CD8-positive, alpha-beta memory T cell (primary cell): Measurements from ENCODE around the gene SEC22A. TPM values are rescaled to one million over a fixed set of nuclear protein-coding genes. Genes with fewer than 3 reads are reported as not detected.

Source experiments
- CTCF ChIA-PET: fragments of 350-600 bp; sonication (Branson Sonifier 250); formaldehyde crosslinking; loops from one replicate; lab custom pipeline; 2021; ENCODE audit warnings: antibody characterized with exemption; lab: Charles Lee
- POLR2A ChIA-PET: fragments of 350-600 bp; sonication (Branson Sonifier 250); formaldehyde crosslinking; loops from one replicate; lab custom pipeline; 2021; ENCODE audit warnings: antibody characterized with exemption; lab: Charles Lee
- DNase-seq, 5 donors: peaks; one replicate each; pipeline versions ENCODE4 v3.0.0 to v3.0.0-alpha.2; 2020 to 2022; ENCODE audit warnings: mixed read lengths in 1 of 5
- H3K27ac ChIP-seq: one replicate; pipeline ENCODE4 v1.7.0; 2013; ENCODE audit warnings: low read depth, mild to moderate bottlenecking, low read length, moderate library complexity
- H3K27me3 ChIP-seq: 2 replicates; pipeline ENCODE4 v1.7.0; 2013; ENCODE audit warnings: low read length, mild to moderate bottlenecking; ENCODE audit not compliant: insufficient read depth, poor library complexity, severe bottlenecking
- H3K36me3 ChIP-seq: 2 replicates; pipeline ENCODE4 v1.7.0; 2013; ENCODE audit warnings: mild to moderate bottlenecking, low read length, moderate library complexity; ENCODE audit not compliant: insufficient read depth
- H3K4me1 ChIP-seq: 2 replicates; pipeline ENCODE4 v1.7.0; 2013; ENCODE audit warnings: mild to moderate bottlenecking, low read length, moderate library complexity; ENCODE audit not compliant: insufficient read depth
- H3K4me3 ChIP-seq: 2 replicates; pipeline ENCODE4 v1.7.0; 2013; ENCODE audit warnings: mild to moderate bottlenecking, low read length
- H3K9me3 ChIP-seq: 2 replicates; pipeline ENCODE4 v1.7.0; 2013; ENCODE audit warnings: mild to moderate bottlenecking, low read length
- H3K27ac Mint-ChIP-seq, 8 donors: one replicate each; pipeline ENCODE4 v1.8.0; 2020 to 2021; ENCODE audit warnings: mixed read lengths in 8 of 8, mild to moderate bottlenecking in 6 of 8, inconsistent platforms in 3 of 8, moderate library complexity in 3 of 8
- H3K27me3 Mint-ChIP-seq, 2 donors: one replicate each; pipeline ENCODE4 v1.8.0; 2020 to 2021; ENCODE audit warnings: mixed read lengths in 2 of 2, mild to moderate bottlenecking in 1 of 2, moderate library complexity in 1 of 2
- H3K36me3 Mint-ChIP-seq, 3 donors: one replicate each; pipeline ENCODE4 v1.8.0; 2020 to 2021; ENCODE audit warnings: mixed read lengths in 3 of 3, inconsistent platforms in 1 of 3, mild to moderate bottlenecking in 1 of 3
- H3K4me1 Mint-ChIP-seq, 3 donors: one replicate each; pipeline ENCODE4 v1.8.0; 2020 to 2021; ENCODE audit warnings: mixed read lengths in 3 of 3, inconsistent platforms in 1 of 3, mild to moderate bottlenecking in 1 of 3
- H3K4me3 Mint-ChIP-seq, 7 donors: one replicate each; pipeline ENCODE4 v1.8.0; 2020 to 2021; ENCODE audit warnings: mixed read lengths in 7 of 7, mild to moderate bottlenecking in 6 of 7, moderate library complexity in 4 of 7, inconsistent platforms in 2 of 7
- H3K9me3 Mint-ChIP-seq, 5 donors: one replicate each; pipeline ENCODE4 v1.8.0; 2020 to 2022; ENCODE audit warnings: mixed read lengths in 5 of 5, mild to moderate bottlenecking in 3 of 5, moderate library complexity in 2 of 5, inconsistent platforms in 1 of 5
- polyA plus RNA-seq: library from polyadenylated mRNA; unstranded; fragments of 300-500 nt; fragmentation: Illumina TruSeq; gene quantifications from one replicate; pipeline ENCODE4 v1.2.3, GENCODE V29; 2021
- total RNA-seq, 2 experiments: library from RNA; stranded (reverse); gene quantifications; one replicate each; pipeline ENCODE4 v1.2.3, GENCODE V29; 2021

SEC22A gene
- total and polyA plus RNA-seq, 3 experiments from 2014 or later: 12.7 to 21.6 (median 19.3) TPM

DNA sequence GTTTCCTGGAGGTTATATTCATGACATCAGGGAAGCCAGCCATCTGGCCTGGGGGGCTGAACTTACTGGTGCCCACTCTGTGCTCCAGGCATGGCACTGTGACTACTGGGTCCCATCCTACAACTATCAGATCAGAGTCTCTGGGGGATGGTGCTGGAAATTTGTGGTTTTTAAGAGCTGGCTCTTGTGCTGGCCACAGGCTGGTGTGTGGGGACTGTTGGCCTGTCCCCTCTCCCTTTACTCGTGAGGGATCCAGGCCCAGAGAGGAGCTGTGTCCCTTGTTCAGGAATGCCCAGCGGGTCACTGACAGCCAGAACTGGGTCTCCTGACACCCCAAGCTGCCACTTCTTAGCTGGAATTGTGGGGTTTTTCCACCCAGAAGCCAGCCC is 44.5 kb upstream of the SEC22A start:
- no peak overlapping the region for H3K4me3 Mint-ChIP-seq
- peaks cover 0 to 1% of the 10 kb centered on the region in 2 donors for H3K27me3 Mint-ChIP-seq
- peak overlapping the region in 1 of 8 donors; percentile 36 for H3K27ac Mint-ChIP-seq
- DNase-seq: no peak
- H3K9me3 Mint-ChIP-seq: peaks cover 0 to 3% (median 0%) of the 10 kb centered on the region in 5 donors
- Histone ChIP-seq H3K9me3 (no peaks in the 10 kb centered on the region), H3K36me3 (no peaks in the 10 kb centered on the region), H3K27ac (no peak overlapping the region), H3K27me3 (no peaks in the 10 kb centered on the region), H3K4me3 (no peak overlapping the region), H3K4me1 (no peaks in the 10 kb centered on the region)
- CTCF ChIA-PET: no interaction called here
- H3K4me1 Mint-ChIP-seq: peaks cover 0 to 2% (median 0%) of the 10 kb centered on the region in 3 donors
- POLR2A ChIA-PET: no interaction called here
- H3K36me3 Mint-ChIP-seq: peaks cover 8 to 27% (median 13%) of the 10 kb centered on the region in 3 donors

DNA sequence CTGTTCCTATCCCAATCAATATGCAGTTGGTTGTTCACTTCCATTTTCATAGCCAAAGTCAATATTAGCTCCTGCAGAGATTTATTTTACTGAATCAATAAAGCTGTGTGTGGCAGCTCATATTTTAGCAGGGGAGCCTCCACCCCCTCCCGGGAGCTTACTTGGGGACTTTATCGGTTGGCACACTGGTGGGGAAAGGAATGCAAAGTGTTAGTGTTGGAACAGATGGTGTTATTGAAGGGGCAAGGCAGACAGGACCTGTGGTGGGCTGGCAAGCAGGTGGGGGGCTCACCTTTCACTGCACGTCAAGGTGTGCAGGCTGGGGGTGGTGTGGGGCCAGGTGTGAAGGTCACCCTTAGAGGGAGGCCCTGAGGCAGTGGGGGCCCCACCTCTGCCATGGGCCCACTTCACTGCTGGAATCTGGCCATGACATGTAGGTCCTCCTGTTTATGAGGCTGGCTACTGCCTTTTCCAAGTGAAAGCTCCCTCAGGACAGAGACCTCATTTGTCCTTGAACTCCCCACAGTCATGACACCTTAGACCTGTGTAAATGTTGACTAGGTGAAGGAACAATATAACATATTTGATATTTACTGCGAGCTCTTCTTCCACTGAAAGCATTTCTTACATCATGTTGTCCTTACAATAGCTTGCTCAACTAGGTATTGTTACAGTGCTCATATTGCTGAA is 44.0 kb upstream of the SEC22A start:
- no peaks in the 10 kb centered on the region for H3K27me3 Mint-ChIP-seq
- no peak for DNase-seq
- H3K4me3 ChIP-seq: no peak overlapping the region
- ChIA-PET POLR2A (no interaction called here), CTCF (no interaction called here)
- no peaks in the 10 kb centered on the region for H3K4me1 Mint-ChIP-seq
- no peaks in the 10 kb centered on the region for H3K4me1 ChIP-seq
- H3K27me3 ChIP-seq: no peaks in the 10 kb centered on the region
- H3K36me3 Mint-ChIP-seq: peaks cover 7 to 27% (median 13%) of the 10 kb centered on the region in 3 donors
- no peaks in the 10 kb centered on the region for H3K36me3 ChIP-seq
- H3K27ac ChIP-seq: no peak overlapping the region
- H3K27ac Mint-ChIP-seq: no peak overlapping the region
- H3K4me3 Mint-ChIP-seq: no peak overlapping the region
- peaks cover 0 to under 1% (median 0%) of the 10 kb centered on the region in 5 donors for H3K9me3 Mint-ChIP-seq
- H3K9me3 ChIP-seq: no peaks in the 10 kb centered on the region

DNA sequence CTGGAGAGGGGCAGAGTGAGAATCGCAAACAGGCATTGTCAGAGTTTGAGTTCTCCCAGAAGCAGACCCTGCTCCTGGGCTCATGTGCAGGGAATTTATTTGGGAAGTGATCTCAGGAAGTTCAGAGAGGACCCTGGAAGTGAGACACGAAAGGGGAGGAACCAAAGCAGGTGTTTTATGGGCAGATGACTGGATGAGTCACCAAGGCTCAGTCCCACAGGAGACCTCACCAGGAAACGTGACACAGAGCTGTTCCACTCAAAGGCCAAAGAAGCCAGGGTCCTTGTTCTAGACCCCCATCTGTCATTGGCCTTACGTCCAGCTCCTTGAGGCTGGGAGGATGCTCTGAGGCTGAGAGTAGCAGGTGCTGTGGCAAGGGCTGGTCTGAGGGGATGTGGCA is 43.4 kb upstream of the SEC22A start:
- Mint-ChIP-seq H3K27ac (no peak overlapping the region), H3K4me3 (no peak overlapping the region), H3K36me3 (peaks cover 11 to 29% (median 17%) of the 10 kb centered on the region in 3 donors), H3K27me3 (no peaks in the 10 kb centered on the region), H3K9me3 (no peaks in the 10 kb centered on the region), H3K4me1 (no peaks in the 10 kb centered on the region)
- ChIA-PET POLR2A (no interaction called here), CTCF (no interaction called here)
- H3K4me3 ChIP-seq: no peak overlapping the region
- H3K27ac ChIP-seq: no peak overlapping the region
- H3K27me3 ChIP-seq: no peaks in the 10 kb centered on the region
- no peaks in the 10 kb centered on the region for H3K9me3 ChIP-seq
- DNase-seq: no peak
- H3K36me3 ChIP-seq: no peaks in the 10 kb centered on the region
- no peaks in the 10 kb centered on the region for H3K4me1 ChIP-seq

DNA sequence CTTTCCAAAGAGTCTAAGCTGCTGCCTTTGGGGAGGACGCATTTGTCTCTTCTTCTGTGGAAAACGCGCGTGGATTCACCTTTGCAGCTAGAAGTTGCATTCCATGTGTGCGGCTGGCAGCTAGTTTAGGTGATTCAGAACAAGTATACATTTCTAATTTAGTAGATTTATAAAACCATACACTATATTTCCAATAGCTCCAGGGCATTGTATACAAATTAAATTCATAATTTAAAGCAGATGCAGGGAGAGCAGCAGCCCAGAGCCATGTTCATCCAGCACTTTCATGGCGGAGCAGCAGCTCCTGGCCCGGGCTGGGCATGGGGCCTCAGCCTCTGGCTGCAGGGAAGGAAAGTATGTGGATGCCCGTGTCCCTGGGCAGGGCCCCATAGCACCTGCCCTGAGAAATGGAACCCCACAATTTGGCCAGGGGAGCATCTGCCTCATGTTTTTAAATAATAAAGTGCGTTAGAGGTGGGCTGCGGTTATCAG is 42.8 kb upstream of the SEC22A start:
- H3K4me1 ChIP-seq: no peaks in the 10 kb centered on the region
- no peaks in the 10 kb centered on the region for H3K4me1 Mint-ChIP-seq
- H3K36me3 ChIP-seq: no peaks in the 10 kb centered on the region
- no peak overlapping the region for H3K27ac Mint-ChIP-seq
- H3K9me3 Mint-ChIP-seq: no peaks in the 10 kb centered on the region
- no peak for DNase-seq
- no peaks in the 10 kb centered on the region for H3K9me3 ChIP-seq
- no peaks in the 10 kb centered on the region for H3K27me3 Mint-ChIP-seq
- peaks cover 17 to 30% (median 18%) of the 10 kb centered on the region in 3 donors for H3K36me3 Mint-ChIP-seq
- ChIA-PET CTCF (no interaction called here), POLR2A (no interaction called here)
- no peak overlapping the region for H3K4me3 ChIP-seq
- no peak overlapping the region for H3K4me3 Mint-ChIP-seq
- no peaks in the 10 kb centered on the region for H3K27me3 ChIP-seq
- H3K27ac ChIP-seq: no peak overlapping the region

DNA sequence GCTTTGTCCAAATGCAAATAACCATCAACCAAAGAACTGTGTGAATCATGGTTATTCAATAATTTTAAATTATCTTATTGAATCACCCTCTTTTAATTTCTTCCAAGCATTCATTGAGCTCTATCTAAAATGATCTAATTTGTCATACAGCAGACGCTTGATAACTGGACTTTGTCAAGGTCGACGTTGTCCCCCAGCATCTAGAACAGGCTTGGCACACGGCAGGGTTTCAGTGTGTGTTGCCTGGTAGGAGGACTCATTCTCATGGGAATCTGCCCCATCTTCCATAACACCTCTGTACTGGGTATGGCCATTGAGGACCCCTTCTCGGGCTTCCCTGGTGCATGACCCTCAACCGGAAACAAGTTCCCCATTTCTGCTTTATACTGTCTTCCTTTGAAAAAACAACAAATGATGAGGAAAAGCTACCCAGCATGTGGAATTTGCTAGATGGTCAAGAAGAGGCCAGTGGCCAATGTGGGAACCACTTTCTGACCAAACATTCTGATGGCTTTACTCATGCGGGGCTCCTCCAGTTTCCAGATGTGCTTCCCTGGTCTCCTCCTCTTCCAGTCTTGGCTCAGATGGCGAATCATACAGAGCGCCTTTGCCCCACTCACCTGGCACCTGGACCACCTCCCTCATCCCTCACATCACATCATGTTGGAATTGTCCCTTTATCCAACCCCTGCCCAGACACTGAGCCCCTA is 41.7 kb upstream of the SEC22A start:
- H3K36me3 Mint-ChIP-seq: peaks cover 26 to 38% (median 27%) of the 10 kb centered on the region in 3 donors
- Histone ChIP-seq H3K27ac (no peak overlapping the region), H3K4me3 (no peak overlapping the region), H3K36me3 (no peaks in the 10 kb centered on the region), H3K4me1 (no peaks in the 10 kb centered on the region), H3K9me3 (no peaks in the 10 kb centered on the region), H3K27me3 (no peaks in the 10 kb centered on the region)
- no peaks in the 10 kb centered on the region for H3K4me1 Mint-ChIP-seq
- POLR2A ChIA-PET: no interaction called here
- CTCF ChIA-PET: no interaction called here
- no peak for DNase-seq
- no peak overlapping the region for H3K4me3 Mint-ChIP-seq
- H3K27ac Mint-ChIP-seq: peak overlapping the region in 1 of 8 donors; percentile 86
- peaks cover 0 to 3% (median 0%) of the 10 kb centered on the region in 5 donors for H3K9me3 Mint-ChIP-seq
- H3K27me3 Mint-ChIP-seq: no peaks in the 10 kb centered on the region

DNA sequence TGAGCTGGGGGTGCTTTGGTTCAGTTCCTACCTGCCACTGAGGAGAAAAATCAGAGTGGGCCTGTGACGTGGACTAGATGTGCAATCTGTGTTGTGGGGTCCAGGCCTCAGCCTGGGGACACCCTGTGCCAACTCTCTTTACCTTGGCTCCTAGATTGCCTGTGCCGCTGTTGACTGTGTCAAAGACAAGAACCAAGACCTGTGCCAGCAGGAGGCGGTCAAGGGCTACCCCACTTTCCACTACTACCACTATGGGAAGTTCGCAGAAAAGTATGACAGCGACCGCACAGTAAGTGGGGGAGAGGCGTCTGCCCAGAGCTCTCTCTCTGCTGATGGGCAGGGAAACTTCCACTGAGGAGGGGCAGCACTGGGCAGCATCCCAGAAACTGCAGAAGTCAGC is 40.6 kb upstream of the SEC22A start:
- H3K4me3 Mint-ChIP-seq: no peak overlapping the region
- ChIA-PET CTCF (no interaction called here), POLR2A (no interaction called here)
- H3K36me3 Mint-ChIP-seq: peaks cover 27 to 36% (median 29%) of the 10 kb centered on the region in 3 donors
- H3K36me3 ChIP-seq: no peaks in the 10 kb centered on the region
- no peaks in the 10 kb centered on the region for H3K4me1 Mint-ChIP-seq
- no peak overlapping the region for H3K27ac ChIP-seq
- no peaks in the 10 kb centered on the region for H3K9me3 ChIP-seq
- H3K4me3 ChIP-seq: no peak overlapping the region
- H3K27me3 Mint-ChIP-seq: no peaks in the 10 kb centered on the region
- no peak overlapping the region for H3K27ac Mint-ChIP-seq
- H3K4me1 ChIP-seq: no peaks in the 10 kb centered on the region
- DNase-seq: no peak
- peaks cover 0 to 3% (median 0%) of the 10 kb centered on the region in 5 donors for H3K9me3 Mint-ChIP-seq
- H3K27me3 ChIP-seq: no peaks in the 10 kb centered on the region

DNA sequence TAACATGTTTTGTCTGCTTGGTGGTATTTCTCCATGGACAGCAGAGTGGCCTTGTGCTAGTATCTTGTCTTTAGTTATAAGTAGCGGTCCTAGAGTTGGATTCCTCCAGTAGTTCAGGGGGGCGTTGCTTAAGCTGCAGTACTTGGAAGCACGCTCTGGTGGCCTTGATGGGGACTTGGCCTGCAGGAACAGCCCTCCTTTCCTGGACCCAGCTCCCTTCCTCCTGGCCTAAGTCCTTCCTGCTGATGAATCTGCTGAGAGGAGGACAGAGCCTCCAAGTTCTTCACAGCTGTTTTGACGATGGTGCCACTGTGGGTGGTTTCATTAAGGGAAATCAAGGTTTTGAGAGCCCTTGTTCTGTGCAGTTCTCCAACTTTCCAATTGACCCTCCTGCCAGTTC is 38.6 kb upstream of the SEC22A start:
- CTCF ChIA-PET: no interaction called here
- Histone ChIP-seq H3K27ac (no peak overlapping the region), H3K27me3 (no peaks in the 10 kb centered on the region), H3K9me3 (no peaks in the 10 kb centered on the region), H3K4me1 (no peaks in the 10 kb centered on the region), H3K4me3 (no peak overlapping the region), H3K36me3 (no peaks in the 10 kb centered on the region)
- Mint-ChIP-seq H3K27ac (no peak overlapping the region), H3K4me3 (no peak overlapping the region), H3K4me1 (no peaks in the 10 kb centered on the region), H3K36me3 (peaks cover 26 to 41% (median 39%) of the 10 kb centered on the region in 3 donors), H3K27me3 (no peaks in the 10 kb centered on the region), H3K9me3 (peaks cover 0 to 6% (median 3%) of the 10 kb centered on the region in 5 donors)
- DNase-seq: no peak
- POLR2A ChIA-PET: no interaction called here

DNA sequence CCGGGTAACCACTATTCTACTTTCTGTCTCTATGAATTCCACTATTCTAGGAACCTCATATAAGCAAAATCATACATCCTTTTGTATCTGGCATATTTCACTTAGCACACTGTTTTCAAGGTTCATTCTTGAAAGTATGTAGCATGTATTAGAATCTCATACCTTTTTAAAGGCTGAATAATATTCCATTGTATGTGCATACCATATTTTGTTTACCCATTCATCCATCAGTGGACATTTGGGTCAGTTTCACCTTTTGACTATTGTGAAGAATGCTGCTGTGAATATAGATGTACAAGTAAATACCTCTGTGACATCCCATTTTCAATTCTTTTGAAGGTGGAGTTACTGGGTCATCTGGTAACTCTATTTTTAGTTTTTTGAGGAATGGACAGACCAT is 36.6 kb upstream of the SEC22A start:
- POLR2A ChIA-PET: no interaction called here
- peaks cover 0 to 6% (median 3%) of the 10 kb centered on the region in 5 donors for H3K9me3 Mint-ChIP-seq
- H3K36me3 Mint-ChIP-seq: peaks cover 26 to 41% (median 35%) of the 10 kb centered on the region in 3 donors
- peaks cover 0 to 3% of the 10 kb centered on the region in 2 donors for H3K27me3 Mint-ChIP-seq
- no peaks in the 10 kb centered on the region for H3K4me1 Mint-ChIP-seq
- H3K4me3 Mint-ChIP-seq: no peak overlapping the region
- CTCF ChIA-PET: no interaction called here
- no peaks in the 10 kb centered on the region for H3K9me3 ChIP-seq
- H3K27ac ChIP-seq: no peak overlapping the region
- H3K4me3 ChIP-seq: no peak overlapping the region
- H3K27me3 ChIP-seq: no peaks in the 10 kb centered on the region
- no peak overlapping the region for H3K27ac Mint-ChIP-seq
- H3K4me1 ChIP-seq: no peaks in the 10 kb centered on the region
- DNase-seq: no peak
- H3K36me3 ChIP-seq: no peaks in the 10 kb centered on the region
